SU-DHL-6 (cell line): ENCODE results near the gene ROR1.

Experiments used
- H2AFZ ChIP-seq: fragments of 200-600 bp; sonication (generic); 2 replicates; pipeline ENCODE4 v1.6.1; 2014; ENCODE audit warnings: low read depth, mild to moderate bottlenecking, moderate library complexity, mixed read lengths, antibody characterized with exemption, low read length; ENCODE audit not compliant: severe bottlenecking
- H3F3A ChIP-seq: fragments of 200-600 bp; shearing (Covaris generic); 2 replicates; pipeline ENCODE4 v1.6.0; 2016; ENCODE audit warnings: antibody characterized with exemption, mild to moderate bottlenecking; ENCODE audit not compliant: insufficient read depth
- H3K27ac ChIP-seq: fragments of 200-600 bp; sonication (generic); 2 replicates; pipeline ENCODE4 v1.5.1; 2016; ENCODE audit warnings: low read depth, mild to moderate bottlenecking, low read length, moderate library complexity, mixed read lengths
- H3K27me3 ChIP-seq: fragments of 200-600 bp; sonication (generic), shearing (Covaris generic); 2 replicates; pipeline ENCODE4 v1.6.0; 2014; ENCODE audit warnings: mild to moderate bottlenecking, low read length
- H3K36me3 ChIP-seq: fragments of 200-600 bp; sonication (generic); 2 replicates; pipeline ENCODE4 v1.6.1; 2014; ENCODE audit warnings: mild to moderate bottlenecking, low read length, mixed read lengths
- H3K4me2 ChIP-seq: fragments of 300-600, 200-600 bp; shearing (Covaris generic), sonication (generic); 2 replicates; pipeline ENCODE4 v1.6.0; 2014; ENCODE audit warnings: low read length, low read depth, mild to moderate bottlenecking; ENCODE audit not compliant: poor library complexity, severe bottlenecking
- H3K4me3 ChIP-seq: fragments of 200-600 bp; sonication (generic); 2 replicates; pipeline ENCODE4 v1.5.1; 2014; ENCODE audit warnings: antibody characterized with exemption, low read length, mild to moderate bottlenecking, mixed read lengths; ENCODE audit not compliant: insufficient read depth, poor library complexity, severe bottlenecking
- H3K79me2 ChIP-seq: fragments of 200-600 bp; sonication (generic); 2 replicates; pipeline ENCODE4 v1.6.1; 2014; ENCODE audit warnings: mild to moderate bottlenecking, low read length, moderate library complexity; ENCODE audit not compliant: insufficient read depth
- H3K9ac ChIP-seq: fragments of 200-600 bp; sonication (generic); 2 replicates; pipeline ENCODE4 v1.7.0; 2014; ENCODE audit warnings: mild to moderate bottlenecking, low read length
- H3K9me2 ChIP-seq: fragments of 200-600 bp; sonication (generic); replicated peaks from 2 replicates; pipeline ENCODE4 v1.6.1; 2014; ENCODE audit warnings: low read length; ENCODE audit not compliant: insufficient read depth
- H3K9me3 ChIP-seq: fragments of 200-600 bp; sonication (generic); 2 replicates; pipeline ENCODE4 v1.6.1; 2014; ENCODE audit warnings: low read length, mixed read lengths; ENCODE audit not compliant: insufficient read depth
- H4K20me1 ChIP-seq: fragments of 200-600 bp; sonication (generic); 2 replicates; pipeline ENCODE4 v1.6.1; 2014; ENCODE audit warnings: low read depth, mild to moderate bottlenecking, antibody characterized with exemption, low read length, moderate library complexity, mixed read lengths
- EZH2phosphoT487 ChIP-seq: fragments of 200-600 bp; sonication (generic), shearing (Covaris generic); conservative IDR thresholded peaks from 2 replicates; pipeline ENCODE4 v1.6.1; 2018; ENCODE audit warnings: mild to moderate bottlenecking, antibody characterized with exemption, low read length, moderate library complexity, mixed read lengths
- TF ChIP-seq, protein P1 (sequence below): fragments of 200-600 bp; sonication (generic); IDR thresholded peaks from one replicate; pipeline ENCODE4 v1.5.1; 2017; ENCODE audit warnings: antibody characterized with exemption, mild to moderate bottlenecking, low read length, moderate library complexity; ENCODE audit not compliant: insufficient read depth, poor library complexity, severe bottlenecking

Gene ROR1

GRCh38 chr1:63969441-63969901, 195.7 kb downstream of the ROR1 start:
- no peak overlapping the region for H2AFZ ChIP-seq
- H3K4me2 ChIP-seq, result no peak overlapping the region
- no peaks in the 10 kb centered on the region for H3K36me3 ChIP-seq
- H3K4me3 ChIP-seq, result no peak overlapping the region
- H3K79me2 ChIP-seq, result no peaks in the 10 kb centered on the region
- H3F3A ChIP-seq, result no peaks in the 10 kb centered on the region
- TF ChIP-seq, protein P1, sequence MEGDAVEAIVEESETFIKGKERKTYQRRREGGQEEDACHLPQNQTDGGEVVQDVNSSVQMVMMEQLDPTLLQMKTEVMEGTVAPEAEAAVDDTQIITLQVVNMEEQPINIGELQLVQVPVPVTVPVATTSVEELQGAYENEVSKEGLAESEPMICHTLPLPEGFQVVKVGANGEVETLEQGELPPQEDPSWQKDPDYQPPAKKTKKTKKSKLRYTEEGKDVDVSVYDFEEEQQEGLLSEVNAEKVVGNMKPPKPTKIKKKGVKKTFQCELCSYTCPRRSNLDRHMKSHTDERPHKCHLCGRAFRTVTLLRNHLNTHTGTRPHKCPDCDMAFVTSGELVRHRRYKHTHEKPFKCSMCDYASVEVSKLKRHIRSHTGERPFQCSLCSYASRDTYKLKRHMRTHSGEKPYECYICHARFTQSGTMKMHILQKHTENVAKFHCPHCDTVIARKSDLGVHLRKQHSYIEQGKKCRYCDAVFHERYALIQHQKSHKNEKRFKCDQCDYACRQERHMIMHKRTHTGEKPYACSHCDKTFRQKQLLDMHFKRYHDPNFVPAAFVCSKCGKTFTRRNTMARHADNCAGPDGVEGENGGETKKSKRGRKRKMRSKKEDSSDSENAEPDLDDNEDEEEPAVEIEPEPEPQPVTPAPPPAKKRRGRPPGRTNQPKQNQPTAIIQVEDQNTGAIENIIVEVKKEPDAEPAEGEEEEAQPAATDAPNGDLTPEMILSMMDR, result no peak
- no peak for TF ChIP-seq EZH2phosphoT487
- no peaks in the 10 kb centered on the region for H3K9me2 ChIP-seq
- H3K9ac ChIP-seq, result no peak overlapping the region
- H3K9me3 ChIP-seq, result no peaks in the 10 kb centered on the region
- no peaks in the 10 kb centered on the region for H3K27me3 ChIP-seq
- H3K27ac ChIP-seq, result no peak overlapping the region
- H4K20me1 ChIP-seq, result no peaks in the 10 kb centered on the region

- Histone ChIP-seq H4K20me1 (no peaks in the 10 kb centered on the region), H3K4me3 (no peak overlapping the region), H3K4me2 (no peak overlapping the region), H3K9me2 (no peaks in the 10 kb centered on the region), H3K79me2 (no peaks in the 10 kb centered on the region), H2AFZ (no peak overlapping the region), H3K27me3 (no peaks in the 10 kb centered on the region), H3K9ac (no peak overlapping the region), H3K36me3 (no peaks in the 10 kb centered on the region), H3F3A (no peaks in the 10 kb centered on the region), H3K27ac (no peak overlapping the region), H3K9me3 (no peaks in the 10 kb centered on the region)
- TF ChIP-seq, protein P1, result no peak
- no peak for TF ChIP-seq EZH2phosphoT487
Observed at GRCh38 chr1:63971557-63971956, 197.7 kb downstream of the ROR1 start.

GRCh38 chr1:63973005-63973419, 199.2 kb downstream of the ROR1 start:
- no peaks in the 10 kb centered on the region for H3K27me3 ChIP-seq
- no peaks in the 10 kb centered on the region for H3K36me3 ChIP-seq
- TF ChIP-seq EZH2phosphoT487, result no peak
- TF ChIP-seq, protein P1, result no peak
- no peak overlapping the region for H3K9ac ChIP-seq
- no peak overlapping the region for H3K4me2 ChIP-seq
- H3K4me3 ChIP-seq, result no peak overlapping the region
- no peaks in the 10 kb centered on the region for H3F3A ChIP-seq
- H3K79me2 ChIP-seq, result no peaks in the 10 kb centered on the region
- no peak overlapping the region for H2AFZ ChIP-seq
- no peaks in the 10 kb centered on the region for H4K20me1 ChIP-seq
- H3K27ac ChIP-seq, result no peak overlapping the region
- no peaks in the 10 kb centered on the region for H3K9me2 ChIP-seq
- no peaks in the 10 kb centered on the region for H3K9me3 ChIP-seq

DNA sequence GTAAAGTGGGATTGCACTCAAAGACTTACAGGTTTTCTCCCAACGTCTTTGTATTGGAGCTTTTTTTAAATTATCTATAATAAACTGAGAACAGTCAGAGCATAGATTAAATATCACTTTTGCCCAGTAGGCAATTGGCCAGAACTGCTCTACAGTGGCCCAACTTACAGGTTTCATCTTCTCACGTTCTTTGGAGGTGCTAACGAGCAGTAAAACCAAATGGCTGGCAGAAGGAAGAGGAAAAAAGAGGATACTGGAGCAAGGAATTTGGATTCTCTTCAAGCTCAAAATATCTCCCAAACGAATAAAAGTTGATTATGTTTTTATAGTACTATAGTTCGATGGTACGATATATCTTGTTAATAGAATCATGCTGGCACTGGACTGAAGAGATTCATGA, 201.1 kb downstream of the ROR1 start:
- Histone ChIP-seq H3K4me2 (no peak overlapping the region), H3K4me3 (no peak overlapping the region), H3K36me3 (no peaks in the 10 kb centered on the region), H2AFZ (no peak overlapping the region), H3K9ac (no peak overlapping the region), H3K9me2 (no peaks in the 10 kb centered on the region), H4K20me1 (no peaks in the 10 kb centered on the region), H3K79me2 (no peaks in the 10 kb centered on the region), H3K27ac (no peak overlapping the region), H3K9me3 (no peaks in the 10 kb centered on the region), H3K27me3 (no peaks in the 10 kb centered on the region), H3F3A (no peaks in the 10 kb centered on the region)
- no peak for TF ChIP-seq EZH2phosphoT487
- TF ChIP-seq, protein P1, result no peak
